Activated CD8-positive, alpha-beta T cell treated with anti-CD3 and anti-CD28 coated beads for 36 hours (primary cell): ENCODE results near the gene FAM193A. TPM values are rescaled to one million over a fixed set of nuclear protein-coding genes. Genes with fewer than 3 reads are reported as not detected.
"Not testable (repeated sequence)": the region's sequence is repeated elsewhere in the genome, so short reads cannot be mapped to it uniquely, and the experiment has no call there.

Source experiments
- ATAC-seq: fragments of 200-7000 bp; cut with Tn5 transposase; one replicate; pipeline ENCODE4 v1.10.0; 2021; ENCODE audit warnings: mild to moderate bottlenecking, moderate library complexity
- CTCF ChIA-PET: fragments of 350-600 bp; sonication (Branson Sonifier 250); formaldehyde crosslinking; loops from one replicate; lab custom pipeline; 2021; ENCODE audit warnings: antibody characterized with exemption; lab: Charles Lee
- POLR2A ChIA-PET: fragments of 350-600 bp; sonication (Branson Sonifier 250); formaldehyde crosslinking; loops from one replicate; lab custom pipeline; 2021; ENCODE audit warnings: antibody characterized with exemption; lab: Charles Lee
- DNase-seq: peaks from one replicate; pipeline ENCODE4 v3.0.0-alpha.2; 2020
- H3K27ac Mint-ChIP-seq: one replicate; pipeline ENCODE4 v1.8.0; 2021; ENCODE audit warnings: mild to moderate bottlenecking, mixed read lengths
- H3K27me3 Mint-ChIP-seq: one replicate; pipeline ENCODE4 v1.8.0; 2021; ENCODE audit warnings: mixed read lengths
- H3K36me3 Mint-ChIP-seq: one replicate; pipeline ENCODE4 v1.8.0; 2021; ENCODE audit warnings: low read depth, mixed read lengths
- H3K4me1 Mint-ChIP-seq: one replicate; pipeline ENCODE4 v1.8.0; 2021; ENCODE audit warnings: low read depth, mixed read lengths
- H3K4me3 Mint-ChIP-seq: one replicate; pipeline ENCODE4 v1.8.0; 2021; ENCODE audit warnings: mild to moderate bottlenecking, moderate library complexity, mixed read lengths
- H3K9me3 Mint-ChIP-seq: one replicate; pipeline ENCODE4 v1.8.0; 2021; ENCODE audit warnings: mixed read lengths
- intact Hi-C: fragments of 100-400 bp; cut with micrococcal nuclease; formaldehyde crosslinking; loops from one replicate; pipeline ENCODE4 v1.10.0; 2022
- total RNA-seq, 2 experiments: library from RNA; stranded (reverse); gene quantifications; one replicate each; pipeline ENCODE4 v1.2.3, GENCODE V29; 2021
- TF ChIP-seq, protein P1 (sequence below): fragments of 200-600 bp; IDR thresholded peaks from one replicate; pipeline ENCODE4 v1.8.0; 2022; ENCODE audit warnings: antibody characterized with exemption, mild to moderate bottlenecking

FAM193A gene
- total RNA-seq, 2 experiments from 2014 or later: 22.4 to 22.9 TPM

DNA sequence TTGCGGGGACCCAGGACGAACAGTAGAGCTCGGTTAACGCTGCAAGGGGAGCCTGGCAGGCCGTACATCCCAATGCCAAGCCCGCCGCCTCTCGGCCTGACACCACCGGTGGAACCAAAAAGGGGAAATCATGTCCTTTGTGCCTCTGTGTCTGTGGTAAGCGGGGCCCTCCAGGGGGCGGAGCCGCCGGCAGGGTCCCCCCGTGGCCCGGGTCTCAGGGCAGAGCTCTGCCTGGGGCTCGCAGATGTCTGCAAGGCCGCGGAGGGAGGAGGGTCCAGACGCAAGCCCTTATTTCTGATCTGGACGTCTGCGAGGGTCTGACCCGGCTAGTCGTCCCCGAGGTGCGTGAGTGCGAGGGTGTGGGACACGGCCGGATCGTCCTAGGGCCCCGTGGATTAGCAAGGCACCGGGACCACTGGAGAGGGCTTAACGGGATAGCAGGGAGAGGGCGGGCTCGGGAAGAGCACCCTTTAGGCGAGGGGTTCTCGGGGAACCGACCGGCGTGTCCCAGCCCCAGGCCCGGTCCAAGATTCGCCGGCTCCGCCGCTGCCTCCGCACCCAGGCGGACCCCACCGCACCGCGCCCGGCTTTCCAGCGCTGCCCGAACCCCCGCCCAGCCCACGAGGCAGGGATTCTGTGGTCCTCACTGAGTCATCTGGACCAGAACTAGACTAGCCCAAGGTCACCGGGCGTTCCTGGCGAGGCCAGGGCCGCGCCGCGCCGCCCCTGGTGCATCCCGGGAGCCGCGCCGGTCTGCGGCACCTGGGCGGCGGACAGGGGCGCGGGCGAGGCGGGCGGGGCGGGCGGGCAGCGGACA is 863 bp upstream of the FAM193A start:
- H3K36me3 Mint-ChIP-seq: peaks cover 7% of the 10 kb centered on the region
- H3K27ac Mint-ChIP-seq: peak overlapping the region; percentile 93
- DNase-seq (peak; percentile 76), ATAC-seq (peak; percentile 13)
- ChIA-PET POLR2A (interaction anchor here (0.6 to 2.3 kb wide), 12 partner anchors 9 to 527 kb away, joined by 3 to 6 read pairs (median 3); partner anchors contain the start of genes NELFA and RNF4), CTCF (interaction anchor here (0.8 to 2.0 kb wide), 7 partner anchors 12 to 400 kb away, joined by 3 to 6 read pairs (median 4); partner anchors contain the start of gene TNIP2)
- peak overlapping the region; percentile 87 for H3K4me3 Mint-ChIP-seq
- intact Hi-C loops: no loop called here
- no peaks in the 10 kb centered on the region for H3K27me3 Mint-ChIP-seq
- peaks cover 22% of the 10 kb centered on the region for H3K4me1 Mint-ChIP-seq
- H3K9me3 Mint-ChIP-seq: no peaks in the 10 kb centered on the region
- TF ChIP-seq, protein P1, sequence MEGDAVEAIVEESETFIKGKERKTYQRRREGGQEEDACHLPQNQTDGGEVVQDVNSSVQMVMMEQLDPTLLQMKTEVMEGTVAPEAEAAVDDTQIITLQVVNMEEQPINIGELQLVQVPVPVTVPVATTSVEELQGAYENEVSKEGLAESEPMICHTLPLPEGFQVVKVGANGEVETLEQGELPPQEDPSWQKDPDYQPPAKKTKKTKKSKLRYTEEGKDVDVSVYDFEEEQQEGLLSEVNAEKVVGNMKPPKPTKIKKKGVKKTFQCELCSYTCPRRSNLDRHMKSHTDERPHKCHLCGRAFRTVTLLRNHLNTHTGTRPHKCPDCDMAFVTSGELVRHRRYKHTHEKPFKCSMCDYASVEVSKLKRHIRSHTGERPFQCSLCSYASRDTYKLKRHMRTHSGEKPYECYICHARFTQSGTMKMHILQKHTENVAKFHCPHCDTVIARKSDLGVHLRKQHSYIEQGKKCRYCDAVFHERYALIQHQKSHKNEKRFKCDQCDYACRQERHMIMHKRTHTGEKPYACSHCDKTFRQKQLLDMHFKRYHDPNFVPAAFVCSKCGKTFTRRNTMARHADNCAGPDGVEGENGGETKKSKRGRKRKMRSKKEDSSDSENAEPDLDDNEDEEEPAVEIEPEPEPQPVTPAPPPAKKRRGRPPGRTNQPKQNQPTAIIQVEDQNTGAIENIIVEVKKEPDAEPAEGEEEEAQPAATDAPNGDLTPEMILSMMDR: peak; percentile 29

DNA sequence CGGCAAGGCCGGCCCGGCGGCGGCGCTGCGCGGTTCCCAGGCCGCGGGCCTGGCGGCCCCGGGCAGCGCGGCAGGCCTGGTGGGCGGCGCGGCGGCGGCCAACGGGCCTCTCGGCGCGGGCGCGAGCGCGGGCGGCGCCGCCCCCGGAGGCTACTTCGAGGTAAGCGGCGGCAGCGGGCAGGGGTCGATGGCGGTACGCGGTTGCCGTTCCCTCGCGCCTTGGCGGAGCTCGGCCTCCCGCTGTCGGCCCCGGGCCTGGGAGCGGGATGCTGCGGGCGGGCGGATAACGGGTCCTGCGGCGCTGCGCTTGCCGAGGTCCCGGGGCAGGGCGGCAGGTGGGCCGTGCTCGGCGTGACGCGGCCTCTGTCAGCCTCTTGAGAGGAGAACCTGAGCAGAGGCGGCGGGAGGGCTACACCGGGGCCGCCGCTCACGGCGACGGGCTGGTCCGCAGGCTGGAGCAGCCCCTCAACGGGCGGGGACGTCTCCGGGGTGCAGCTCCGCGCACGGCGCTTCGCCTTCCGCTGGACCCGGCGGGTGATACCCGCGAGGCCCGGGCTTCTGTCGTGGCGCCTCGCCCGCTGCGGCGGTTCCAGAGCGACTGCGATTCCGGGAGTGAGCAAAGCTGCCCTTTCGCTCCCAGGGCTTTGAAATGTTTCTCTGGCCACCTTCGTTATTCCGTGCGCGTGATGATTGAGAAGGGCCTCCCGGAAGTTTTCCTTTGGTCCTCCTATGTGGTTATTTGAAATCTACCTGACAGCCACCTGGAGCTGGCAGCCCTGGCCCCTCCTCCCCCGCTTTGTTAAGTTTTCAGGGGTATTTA is 774 bp downstream of the FAM193A start:
- H3K36me3 Mint-ChIP-seq: peaks cover 7% of the 10 kb centered on the region
- ChIA-PET POLR2A (interaction anchor here (0.7 to 1.2 kb wide), 3 partner anchors 76 to 154 kb away, joined by 3 read pairs; no protein-coding TSS in a partner anchor), CTCF (interaction anchor here (0.6 to 1.5 kb wide), 3 partner anchors 154 to 317 kb away, joined by 3 to 6 read pairs (median 3); no protein-coding TSS in a partner anchor)
- H3K4me3 Mint-ChIP-seq: peak overlapping the region; percentile 89
- peak overlapping the region; percentile 86 for H3K27ac Mint-ChIP-seq
- ATAC-seq: peak; percentile 11
- DNase-seq: peak; percentile 68
- peaks cover 22% of the 10 kb centered on the region for H3K4me1 Mint-ChIP-seq
- H3K27me3 Mint-ChIP-seq: no peaks in the 10 kb centered on the region
- H3K9me3 Mint-ChIP-seq: no peaks in the 10 kb centered on the region
- TF ChIP-seq, protein P1: no peak
- intact Hi-C loops: no loop called here

- H3K27ac Mint-ChIP-seq, H3K9me3 Mint-ChIP-seq, intact Hi-C loops, H3K4me3 Mint-ChIP-seq, DNase-seq, H3K27me3 Mint-ChIP-seq, ATAC-seq, POLR2A ChIA-PET, CTCF ChIA-PET: not testable (repeated sequence)
- Mint-ChIP-seq H3K4me1 (peaks cover 25% of the 10 kb centered on the region), H3K36me3 (peaks cover 18% of the 10 kb centered on the region)
Observed at GRCh38 chr4:2543580-2544191, 7.2 kb downstream of the FAM193A start.

DNA sequence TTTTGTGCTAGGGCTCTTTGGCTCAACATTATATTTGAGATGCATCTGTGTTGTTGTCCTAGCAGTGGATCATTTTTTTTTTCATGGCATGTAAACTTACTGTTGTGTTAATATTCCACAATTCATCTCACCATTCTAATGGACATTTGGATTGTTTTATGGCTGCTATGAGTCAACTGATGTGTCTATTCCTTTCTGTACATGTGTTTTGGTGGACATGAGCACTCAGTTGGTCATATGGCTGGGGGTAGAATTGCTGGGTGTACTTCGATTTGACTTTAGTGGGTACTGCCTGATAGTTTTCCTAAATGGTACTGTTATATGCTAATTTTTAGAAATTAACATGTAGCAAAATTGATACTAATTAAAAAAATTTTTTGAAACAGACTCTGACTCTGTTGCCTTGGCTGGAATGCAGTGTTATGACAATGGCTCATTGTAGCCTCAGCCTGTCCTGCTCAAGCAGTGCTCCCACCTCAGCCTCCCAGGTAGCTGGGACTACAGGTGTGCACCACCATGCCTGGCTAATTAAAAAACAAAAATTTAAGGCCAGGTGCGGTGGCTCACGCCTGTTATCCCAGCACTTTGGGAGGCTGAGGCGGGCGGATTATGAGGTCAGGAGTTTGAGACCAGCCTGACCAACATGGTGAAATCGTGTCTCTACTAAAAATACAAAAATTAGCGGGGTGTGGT is 9.0 kb downstream of the FAM193A start:
- Mint-ChIP-seq H3K9me3 (no peaks in the 10 kb centered on the region), H3K4me3 (no peak overlapping the region), H3K27me3 (no peaks in the 10 kb centered on the region), H3K27ac (no peak overlapping the region), H3K36me3 (peaks cover 10% of the 10 kb centered on the region), H3K4me1 (peaks cover 17% of the 10 kb centered on the region)
- TF ChIP-seq, protein P1: no peak
- intact Hi-C loops: no loop called here
- POLR2A ChIA-PET: no interaction called here
- DNase-seq: no peak
- no peak for ATAC-seq
- CTCF ChIA-PET: no interaction called here
